ENCODE data around the gene S100P.

GRCh38 chr4:6731318-6731675 lies 37.6 kb downstream of the S100P start:
- no peak for TF ChIP-seq CTCF (conservative IDR thresholded peaks at IDR 0.05)
- TF ChIP-seq ZFX (IDR thresholded peaks at IDR 0.05): no peak

All from C4-2B (cell line).